Subcutaneous adipose tissue (tissue), 4 donors: ENCODE results near the gene TSPAN3. TPM values are rescaled to one million over a fixed set of nuclear protein-coding genes. Genes with fewer than 3 reads are reported as not detected.

Experiments
- CTCF ChIP-seq: fragments of 450-650 bp; IDR thresholded peaks from one replicate; pipeline ENCODE4 v1.5.1; 2016; ENCODE audit warnings: low read depth, mild to moderate bottlenecking, control low read depth, antibody characterized with exemption, moderate library complexity
- total RNA-seq, 4 donors: library from RNA; depleted of rRNA; stranded (reverse); fragments of >200 nt; gene quantifications; one replicate each; pipeline ENCODE4 v1.1.0, GENCODE V29; 2016

Gene TSPAN3
- total RNA-seq, 4 donors from 2014 or later = 274 to 484 (median 372) TPM

GRCh38 chr15:77057072-77057471 is 13.8 kb downstream of the TSPAN3 start:
- TF ChIP-seq CTCF = no peak

GRCh38 chr15:77053709-77054108 is 17.2 kb downstream of the TSPAN3 start:
- TF ChIP-seq CTCF = no peak

GRCh38 chr15:77052556-77052955 is 18.4 kb downstream of the TSPAN3 start:
- TF ChIP-seq CTCF = no peak

GRCh38 chr15:77048135-77048876 is 22.6 kb downstream of the TSPAN3 start:
- TF ChIP-seq CTCF = no peak

GRCh38 chr15:77046704-77047412 is 24.1 kb downstream of the TSPAN3 start:
- TF ChIP-seq CTCF = no peak

GRCh38 chr15:77045985-77046384 is 24.9 kb downstream of the TSPAN3 start:
- TF ChIP-seq CTCF = no peak

GRCh38 chr15:77044228-77045042 is 26.5 kb downstream of the TSPAN3 start:
- TF ChIP-seq CTCF = no peak
